ENCODE results near the gene HNRNPA1. TPM values are rescaled to one million over a fixed set of nuclear protein-coding genes. Genes with fewer than 3 reads are reported as not detected.
A peak's percentile ranks its signal among the peaks of the same experiment; 100 is the strongest.

HNRNPA1 gene
- total RNA-seq, 1 experiment from 2014 or later = 1,426 TPM

DNA sequence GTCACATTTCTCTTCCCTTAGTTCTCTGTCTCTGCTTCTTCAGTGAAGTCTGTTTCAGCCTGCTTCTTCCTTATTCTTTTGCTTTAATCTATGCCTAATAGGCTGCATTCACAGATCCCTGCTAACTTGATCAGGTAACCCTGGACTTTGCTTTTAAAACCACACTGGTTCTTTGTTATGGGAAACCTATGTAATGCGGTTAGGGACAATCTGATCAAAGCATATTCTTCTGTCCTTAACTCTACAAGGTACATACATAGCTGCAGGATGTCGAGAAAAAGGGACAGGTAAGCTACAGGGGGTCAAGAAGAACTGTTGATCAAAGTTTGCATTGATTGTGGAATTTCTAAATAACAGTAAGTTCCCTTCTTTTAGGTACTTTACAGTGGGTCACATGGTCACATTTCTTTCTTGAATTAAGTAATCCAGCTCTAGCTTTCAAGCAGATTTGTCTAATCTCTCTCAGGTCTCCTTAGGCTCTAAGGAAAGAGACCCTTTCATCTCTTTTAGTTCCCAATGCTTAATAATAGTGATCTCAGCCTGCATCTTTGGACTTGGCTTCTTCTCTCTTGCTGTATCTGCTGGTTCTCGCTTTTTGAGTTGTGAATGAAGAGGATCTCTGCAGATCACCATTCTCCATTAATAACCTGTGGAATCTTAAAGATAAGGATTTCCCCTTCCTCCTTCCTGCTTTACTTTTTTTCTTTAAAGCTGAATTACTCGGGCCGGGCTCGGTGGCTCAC lies 48.2 kb downstream of the HNRNPA1 start:
- Mint-ChIP-seq H3K27ac (ENCODE audit: unreplicated experiment) (no peak overlapping the region), H3K4me1 (ENCODE audit: low read depth, unreplicated experiment) (peaks cover 22% of the 10 kb centered on the region)

DNA sequence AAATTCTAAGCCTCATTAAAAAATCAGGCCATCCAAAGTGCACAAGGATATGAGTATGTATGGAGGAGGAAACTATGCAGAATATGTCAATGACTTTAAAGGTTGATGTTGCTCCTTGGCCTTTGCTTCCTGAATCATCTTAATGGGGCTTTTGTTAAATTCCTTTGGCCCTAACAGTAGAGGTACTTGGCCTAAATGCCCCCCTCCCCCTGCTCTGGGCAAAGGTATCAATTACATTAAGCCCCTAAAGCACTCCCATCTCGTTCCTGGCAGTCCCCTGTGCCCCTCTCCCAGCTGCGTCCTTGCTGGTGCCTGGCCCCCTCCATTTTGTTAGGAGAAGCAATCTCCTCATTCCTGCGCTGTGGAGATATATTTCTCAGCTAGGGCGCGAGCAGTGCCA lies 49.2 kb downstream of the HNRNPA1 start:
- H3K27me3 Mint-ChIP-seq (ENCODE audit: insufficient read depth, unreplicated experiment) = no peaks in the 10 kb centered on the region
- H3K9me3 ChIP-seq = no peaks in the 10 kb centered on the region
- H3K36me3 Mint-ChIP-seq (ENCODE audit: insufficient read depth, unreplicated experiment) = peaks cover 25% of the 10 kb centered on the region
- no peak overlapping the region for H3K4me3 Mint-ChIP-seq (ENCODE audit: unreplicated experiment)
- no peak for DNase-seq
- no TSS peak for BruUV-seq (replicated peaks)
- peaks cover 16% of the 10 kb centered on the region for H3K4me1 Mint-ChIP-seq (ENCODE audit: low read depth, unreplicated experiment)
- ChIA-PET POLR2A (no interaction called here), CTCF (no interaction called here)
- H3K27me3 ChIP-seq (replicated peaks; ENCODE audit: control insufficient read depth, insufficient read depth, low read length) = no peaks in the 10 kb centered on the region
- peak overlapping the region; percentile 21 for H3K27ac Mint-ChIP-seq (ENCODE audit: unreplicated experiment)
- H3K4me3 ChIP-seq (ENCODE audit: low read depth, low read length) = no peak overlapping the region
- no peaks in the 10 kb centered on the region for H3K36me3 ChIP-seq (ENCODE audit: control insufficient read depth, insufficient read depth, low read length)
- intact Hi-C loops (cut with micrococcal nuclease; ENCODE audit: unreplicated experiment) = no loop called here
- H3K9me3 Mint-ChIP-seq (ENCODE audit: unreplicated experiment) = no peaks in the 10 kb centered on the region
- H3K4me1 ChIP-seq = peaks cover 27% of the 10 kb centered on the region
- TF ChIP-seq CTCF (IDR thresholded peaks at IDR 0.05; ENCODE audit: insufficient read depth in 1 of 2, low read depth in 1 of 2, low read length in 1 of 2, severe bottlenecking in 1 of 2, unreplicated experiment in 1 of 2) = no peak

More for the DNA sequence above, 48.2 kb downstream of the HNRNPA1 start:
- DNase-seq = no peak
- Histone ChIP-seq H3K36me3 (ENCODE audit: control insufficient read depth, insufficient read depth, low read length) (no peaks in the 10 kb centered on the region), H3K9me3 (no peaks in the 10 kb centered on the region), H3K27me3 (replicated peaks; ENCODE audit: control insufficient read depth, insufficient read depth, low read length) (no peaks in the 10 kb centered on the region), H3K4me3 (ENCODE audit: low read depth, low read length) (no peak overlapping the region), H3K4me1 (peaks cover 27% of the 10 kb centered on the region)
- POLR2A ChIA-PET = no interaction called here
- Mint-ChIP-seq H3K27me3 (ENCODE audit: insufficient read depth, unreplicated experiment) (no peaks in the 10 kb centered on the region), H3K36me3 (ENCODE audit: insufficient read depth, unreplicated experiment) (peaks cover 27% of the 10 kb centered on the region), H3K4me3 (ENCODE audit: unreplicated experiment) (no peak overlapping the region), H3K9me3 (ENCODE audit: unreplicated experiment) (no peaks in the 10 kb centered on the region)
- no TSS peak for BruUV-seq (replicated peaks)
- intact Hi-C loops (cut with micrococcal nuclease; ENCODE audit: unreplicated experiment) = no loop called here
- TF ChIP-seq CTCF (IDR thresholded peaks at IDR 0.05; ENCODE audit: insufficient read depth in 1 of 2, low read depth in 1 of 2, low read length in 1 of 2, severe bottlenecking in 1 of 2, unreplicated experiment in 1 of 2) = no peak
- CTCF ChIA-PET = no interaction called here

- no peak for TF ChIP-seq CTCF (IDR thresholded peaks at IDR 0.05; ENCODE audit: insufficient read depth in 1 of 2, low read depth in 1 of 2, low read length in 1 of 2, severe bottlenecking in 1 of 2, unreplicated experiment in 1 of 2)
- H3K9me3 Mint-ChIP-seq (ENCODE audit: unreplicated experiment) = no peaks in the 10 kb centered on the region
- Histone ChIP-seq H3K9me3 (no peaks in the 10 kb centered on the region), H3K36me3 (ENCODE audit: control insufficient read depth, insufficient read depth, low read length) (no peaks in the 10 kb centered on the region), H3K27me3 (replicated peaks; ENCODE audit: control insufficient read depth, insufficient read depth, low read length) (no peaks in the 10 kb centered on the region), H3K4me3 (ENCODE audit: low read depth, low read length) (no peak overlapping the region), H3K4me1 (peaks cover 27% of the 10 kb centered on the region)
- intact Hi-C loops (cut with micrococcal nuclease; ENCODE audit: unreplicated experiment) = no loop called here
- peaks cover 16% of the 10 kb centered on the region for H3K4me1 Mint-ChIP-seq (ENCODE audit: low read depth, unreplicated experiment)
- H3K27me3 Mint-ChIP-seq (ENCODE audit: insufficient read depth, unreplicated experiment) = no peaks in the 10 kb centered on the region
- H3K36me3 Mint-ChIP-seq (ENCODE audit: insufficient read depth, unreplicated experiment) = peaks cover 19% of the 10 kb centered on the region
- no peak overlapping the region for H3K4me3 Mint-ChIP-seq (ENCODE audit: unreplicated experiment)
- no TSS peak for BruUV-seq (replicated peaks)
- H3K27ac Mint-ChIP-seq (ENCODE audit: unreplicated experiment) = no peak overlapping the region
- POLR2A ChIA-PET = no interaction called here
- CTCF ChIA-PET = no interaction called here
- no peak for DNase-seq
Observed at GRCh38 chr12:54330442-54330841, 49.9 kb downstream of the HNRNPA1 start.
